C4-2B (cell line): ENCODE measurements around the gene COTL1.

ENCODE experiments used
- CTCF ChIP-seq: fragments of 450-650 bp; conservative IDR thresholded peaks from 2 replicates; pipeline ENCODE4 v1.5.1; 2017; ENCODE audit warnings: mild to moderate bottlenecking
- ZFX ChIP-seq: fragments of 450-650 bp; IDR thresholded peaks from 2 replicates; pipeline ENCODE4 v1.6.1; 2017

GRCh38 chr16:84543253-84543652 lies 74.6 kb downstream of the COTL1 start:
- TF ChIP-seq CTCF (no peak), ZFX (no peak)
